Stimulated activated CD4-positive, alpha-beta T cell treated with anti-CD3 and anti-CD28 coated beads, Interleukin-2, amount 100 ng/mL, for 4 hours (primary cell): ENCODE results near the gene PGAP3.
"Not testable (repeated sequence)": the region's sequence is repeated elsewhere in the genome, so short reads cannot be mapped to it uniquely, and the experiment has no call there.

Source experiments
- DNase-seq: peaks from one replicate; pipeline ENCODE4 v3.0.0-alpha.2; 2020; ENCODE audit warnings: low read depth

PGAP3 gene

GRCh38 chr17:39715375-39716072 is 27.7 kb upstream of the PGAP3 start:
- DNase-seq: no peak

GRCh38 chr17:39714234-39714633 is 26.4 kb upstream of the PGAP3 start:
- no peak for DNase-seq

GRCh38 chr17:39711851-39712250 is 24.0 kb upstream of the PGAP3 start:
- no peak for DNase-seq

- DNase-seq: not testable (repeated sequence)
Measured at GRCh38 chr17:39711071-39711470, 23.2 kb upstream of the PGAP3 start.

- no peak for DNase-seq
Measured at GRCh38 chr17:39709998-39710964, 22.4 kb upstream of the PGAP3 start.

- DNase-seq: no peak
Measured at GRCh38 chr17:39709319-39709997, 21.6 kb upstream of the PGAP3 start.

GRCh38 chr17:39706921-39707337 is 19.1 kb upstream of the PGAP3 start:
- DNase-seq: no peak

- no peak for DNase-seq
Measured at GRCh38 chr17:39706383-39706782, 18.5 kb upstream of the PGAP3 start.

- no peak for DNase-seq
Measured at GRCh38 chr17:39705786-39706348, 18.0 kb upstream of the PGAP3 start.

GRCh38 chr17:39704821-39705551 is 17.1 kb upstream of the PGAP3 start:
- no peak for DNase-seq

- DNase-seq: no peak
Measured at GRCh38 chr17:39703913-39704312, 16.1 kb upstream of the PGAP3 start.

GRCh38 chr17:39702901-39703893 is 15.3 kb upstream of the PGAP3 start:
- DNase-seq: no peak

GRCh38 chr17:39701784-39702422 is 14.0 kb upstream of the PGAP3 start:
- no peak for DNase-seq

GRCh38 chr17:39701012-39701783 is 13.3 kb upstream of the PGAP3 start:
- no peak for DNase-seq

GRCh38 chr17:39700148-39700987 is 12.5 kb upstream of the PGAP3 start:
- DNase-seq: no peak

- no peak for DNase-seq
Measured at GRCh38 chr17:39699818-39700147, 11.9 kb upstream of the PGAP3 start, which contains the start of gene ERBB2. Gene ERBB2 (plus strand): TSS chr17:39700064. CDS start chr17:39700239, 175 bp downstream.

GRCh38 chr17:39699157-39699817 is 11.4 kb upstream of the PGAP3 start:
- DNase-seq: not testable (repeated sequence)
